GM19328 (cell line): ENCODE results near the gene NSD2.
"Not testable (repeated sequence)": the region's sequence is repeated elsewhere in the genome, so short reads cannot be mapped to it uniquely, and the experiment has no call there.

ENCODE experiments used
- ATAC-seq: cut with Tn5 transposase; IDR thresholded peaks from one replicate; pipeline ENCODE4 v1.9.1; 2021; ENCODE audit warnings: mild to moderate bottlenecking, moderate library complexity; ENCODE audit not compliant: unreplicated experiment

The NSD2 gene

GRCh38 chr4:1896658-1896991 is 25.4 kb downstream of the NSD2 start:
- no peak for ATAC-seq

GRCh38 chr4:1898007-1898406 is 26.8 kb downstream of the NSD2 start:
- ATAC-seq: no peak

- ATAC-seq: no peak
These were observed 27.5 kb downstream of the NSD2 start for GRCh38 chr4:1898681-1899080.

DNA sequence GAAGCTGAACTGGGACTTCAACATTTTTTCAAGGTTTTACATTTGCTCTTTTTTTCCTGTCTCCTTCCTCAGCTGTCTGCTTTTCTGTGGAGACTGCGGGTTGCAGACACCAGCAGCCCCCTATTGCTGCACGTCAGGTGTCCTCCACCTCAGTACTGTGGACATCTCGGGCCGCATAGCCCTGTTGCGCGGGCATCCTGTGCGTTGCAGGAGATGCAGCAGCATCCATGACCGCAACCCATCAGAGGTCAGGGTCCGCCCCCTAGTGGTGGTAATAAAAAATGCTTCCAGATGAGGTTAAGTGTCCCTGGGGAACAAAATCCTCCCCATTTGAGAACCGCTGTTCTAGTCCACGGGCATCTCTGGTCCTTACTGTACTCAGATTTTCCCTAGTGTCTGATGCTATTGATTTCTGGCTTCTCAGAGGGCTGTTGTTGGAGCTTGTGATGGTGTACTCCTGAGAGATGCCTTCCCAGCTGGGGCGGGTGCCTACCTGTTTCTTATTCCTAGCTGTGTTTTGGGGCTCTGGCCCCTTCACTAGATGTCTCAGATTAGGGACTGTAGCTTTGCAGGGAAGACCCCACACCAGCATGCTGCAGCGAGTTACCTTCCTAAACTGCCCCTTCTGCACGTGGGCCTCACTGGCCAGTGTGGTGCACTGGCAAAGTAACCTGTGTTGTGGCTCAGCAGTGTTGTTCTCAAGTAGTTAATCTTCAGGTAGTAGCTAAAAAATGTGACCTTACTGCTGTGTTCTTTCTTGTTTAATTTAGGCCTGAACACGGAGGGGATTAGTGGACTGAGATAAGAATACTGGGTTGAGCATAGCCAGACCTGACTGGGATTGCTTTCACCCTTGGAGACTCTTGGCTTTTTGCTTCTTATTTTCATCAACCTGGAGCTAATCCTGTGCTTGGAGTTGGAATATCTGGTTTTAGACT is 28.2 kb downstream of the NSD2 start:
- ATAC-seq: no peak

DNA sequence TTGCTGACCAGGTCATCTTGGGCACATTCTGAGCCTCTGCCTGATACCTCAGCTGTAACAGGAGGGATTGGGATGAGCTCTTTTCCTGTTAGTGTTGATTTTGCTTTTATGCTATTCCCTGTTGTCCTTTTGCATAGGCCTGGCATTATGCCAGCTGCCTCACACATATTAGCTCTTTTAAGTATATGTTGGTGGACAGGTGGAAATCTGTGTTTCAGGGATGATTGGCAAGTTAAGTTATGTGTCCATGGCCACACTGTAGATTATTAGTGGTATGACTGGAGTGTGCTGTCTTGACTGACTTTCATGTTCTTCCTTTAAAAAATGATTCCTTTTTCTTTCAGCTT is 28.9 kb downstream of the NSD2 start:
- no peak for ATAC-seq

GRCh38 chr4:1900624-1901023 is 29.4 kb downstream of the NSD2 start:
- ATAC-seq: no peak

GRCh38 chr4:1901127-1901526 is 29.9 kb downstream of the NSD2 start:
- ATAC-seq: no peak

DNA sequence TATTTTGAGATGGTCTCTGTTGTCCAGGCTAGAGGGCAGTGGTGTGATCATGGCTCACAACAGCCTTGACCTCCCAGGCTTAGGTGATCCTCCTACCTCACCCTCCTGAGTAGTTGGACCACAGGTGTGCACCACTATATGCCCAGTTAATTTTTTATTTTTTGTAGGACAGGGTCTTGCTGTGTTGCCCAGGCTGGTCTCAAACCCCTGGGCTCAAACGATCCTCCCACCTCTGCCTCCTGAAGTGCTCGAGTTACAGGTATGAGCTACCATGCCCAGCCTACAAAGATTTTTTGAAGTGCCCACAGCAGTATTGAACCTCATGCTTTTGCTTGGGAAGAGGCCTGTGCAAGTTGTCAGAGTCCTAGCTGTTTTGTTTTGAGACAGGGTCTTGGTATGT is 31.1 kb downstream of the NSD2 start:
- ATAC-seq: no peak

GRCh38 chr4:1903035-1903434 is 31.8 kb downstream of the NSD2 start:
- no peak for ATAC-seq

DNA sequence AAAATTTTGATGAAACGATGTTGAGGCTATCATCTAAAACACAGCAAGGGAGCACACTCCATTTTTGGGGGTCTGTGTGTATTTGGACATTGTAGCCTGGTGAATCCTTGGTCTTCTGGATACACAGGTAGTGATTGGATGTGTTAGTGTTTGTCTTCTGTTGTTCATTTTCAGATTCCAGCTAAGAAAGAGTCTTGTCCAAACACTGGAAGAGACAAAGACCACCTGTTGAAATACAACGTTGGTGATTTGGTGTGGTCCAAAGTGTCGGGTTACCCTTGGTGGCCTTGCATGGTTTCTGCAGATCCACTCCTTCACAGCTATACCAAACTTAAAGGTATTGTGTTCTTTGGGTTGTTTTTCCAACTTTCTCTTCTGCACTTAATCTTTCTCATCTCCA is 32.8 kb downstream of the NSD2 start:
- no peak for ATAC-seq

DNA sequence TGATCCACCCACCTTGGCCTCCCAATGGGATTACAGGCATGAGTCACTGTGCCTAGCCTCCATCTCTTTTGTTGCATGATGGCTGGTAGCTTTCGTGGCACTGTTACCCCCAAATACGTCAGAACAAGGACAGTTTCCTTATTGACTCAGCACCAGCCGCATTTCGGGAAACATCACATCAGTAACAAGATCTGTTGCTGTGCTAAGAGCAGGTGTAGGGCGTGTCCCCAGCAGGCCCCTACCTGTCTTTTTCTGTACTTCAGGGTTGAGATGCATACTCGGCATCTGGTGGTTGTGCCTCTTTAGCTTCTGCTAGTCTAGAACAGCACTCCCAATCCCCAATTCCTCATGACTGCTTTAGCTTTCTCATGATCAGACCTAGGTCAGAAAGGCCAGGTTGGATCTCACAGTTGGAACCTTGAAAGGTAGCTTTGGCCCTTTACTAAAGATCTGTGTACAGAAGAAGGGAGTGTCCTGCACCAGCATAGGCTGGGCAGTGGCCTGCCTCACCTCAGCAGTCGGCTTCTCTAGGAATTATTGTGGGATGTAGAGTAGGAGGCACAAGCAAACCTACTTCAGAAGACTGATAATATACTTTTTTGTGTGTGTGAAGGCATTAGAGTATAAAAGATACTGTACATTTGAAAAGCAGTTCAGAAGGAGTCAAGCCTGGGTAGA is 36.8 kb downstream of the NSD2 start:
- ATAC-seq: no peak

GRCh38 chr4:1909696-1910095 is 38.5 kb downstream of the NSD2 start:
- ATAC-seq: not testable (repeated sequence)

DNA sequence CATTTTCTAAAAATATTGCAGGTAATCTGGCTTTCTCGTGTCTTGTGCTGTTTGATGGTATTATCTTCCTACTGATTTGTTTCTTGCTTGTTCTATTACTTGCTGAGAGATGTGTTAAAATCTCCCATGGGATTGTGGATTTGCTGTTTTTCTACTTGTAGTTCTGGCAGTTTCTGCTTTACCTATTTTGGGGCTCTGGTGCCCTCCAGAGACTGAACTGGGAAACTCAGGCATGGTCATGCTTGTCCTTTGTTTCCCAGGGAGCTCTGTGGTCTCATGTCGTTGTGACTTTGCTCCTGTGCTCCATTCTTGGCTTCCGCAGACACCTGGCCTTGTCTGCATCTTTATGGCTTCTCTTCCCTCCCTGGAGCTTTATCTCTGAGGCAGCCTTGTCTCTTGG is 39.5 kb downstream of the NSD2 start:
- ATAC-seq: no peak

GRCh38 chr4:1911316-1911715 is 40.1 kb downstream of the NSD2 start:
- ATAC-seq: not testable (repeated sequence)

DNA sequence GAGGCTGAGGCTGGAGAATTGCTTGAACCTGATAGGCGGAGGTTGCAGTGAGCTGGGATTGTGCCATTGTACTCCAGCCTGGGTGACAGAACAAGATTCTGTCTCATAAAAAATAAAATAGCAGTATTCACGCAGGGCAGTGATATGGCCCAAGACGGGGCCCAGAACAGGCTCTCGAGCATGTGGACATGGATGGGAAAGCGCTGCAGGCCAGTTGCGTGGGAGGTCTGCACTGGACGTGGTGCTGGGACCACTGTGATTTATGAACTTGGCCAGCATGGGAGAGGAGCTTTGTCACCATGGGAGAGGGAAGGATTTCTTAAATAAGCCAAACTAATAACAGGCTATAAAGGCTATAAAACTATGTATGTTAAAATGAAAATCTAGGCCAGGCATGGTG is 51.6 kb downstream of the NSD2 start:
- no peak for ATAC-seq

GRCh38 chr4:1927675-1928074 is 56.5 kb downstream of the NSD2 start:
- ATAC-seq: no peak

GRCh38 chr4:1928356-1929239 is 57.4 kb downstream of the NSD2 start:
- no peak for ATAC-seq

DNA sequence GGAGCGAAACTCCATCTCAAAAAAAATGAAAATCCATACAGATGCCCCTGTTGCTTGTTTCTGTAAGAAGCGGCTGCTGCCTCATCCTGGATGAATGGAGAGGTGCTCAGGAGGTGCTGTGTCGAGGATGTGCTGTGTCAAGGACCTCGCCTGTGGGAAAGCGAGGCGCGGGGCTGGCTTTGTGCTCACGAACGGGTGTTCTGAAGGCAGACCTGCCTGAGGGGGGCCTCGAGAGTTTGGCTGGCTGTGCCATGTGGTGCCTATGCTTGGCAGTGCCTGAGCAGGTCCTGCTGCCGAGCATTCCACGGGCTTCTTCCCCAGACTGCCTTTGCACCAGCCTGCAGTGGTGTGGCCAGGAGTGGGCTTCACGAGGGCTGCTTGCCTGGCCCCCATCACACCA is 61.5 kb downstream of the NSD2 start:
- ATAC-seq: no peak

DNA sequence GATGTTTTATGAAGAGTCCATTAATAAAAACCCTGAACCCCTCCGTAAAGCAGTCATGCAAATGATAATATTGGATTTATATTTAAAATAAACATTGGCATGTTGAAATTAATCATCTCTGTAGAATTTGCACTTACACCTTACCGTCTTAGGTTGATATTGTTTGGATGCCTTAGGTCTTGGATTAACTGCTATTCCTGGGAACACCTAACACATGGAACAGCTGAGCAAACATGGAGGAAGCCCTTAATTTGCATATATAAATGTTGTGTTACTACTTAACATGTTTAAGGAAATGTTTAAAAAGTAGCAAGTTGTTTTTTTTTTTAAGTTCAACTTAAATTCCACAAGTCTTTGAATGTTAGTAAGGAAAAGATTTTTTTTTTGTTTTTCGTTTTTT is 62.5 kb downstream of the NSD2 start:
- ATAC-seq: no peak

DNA sequence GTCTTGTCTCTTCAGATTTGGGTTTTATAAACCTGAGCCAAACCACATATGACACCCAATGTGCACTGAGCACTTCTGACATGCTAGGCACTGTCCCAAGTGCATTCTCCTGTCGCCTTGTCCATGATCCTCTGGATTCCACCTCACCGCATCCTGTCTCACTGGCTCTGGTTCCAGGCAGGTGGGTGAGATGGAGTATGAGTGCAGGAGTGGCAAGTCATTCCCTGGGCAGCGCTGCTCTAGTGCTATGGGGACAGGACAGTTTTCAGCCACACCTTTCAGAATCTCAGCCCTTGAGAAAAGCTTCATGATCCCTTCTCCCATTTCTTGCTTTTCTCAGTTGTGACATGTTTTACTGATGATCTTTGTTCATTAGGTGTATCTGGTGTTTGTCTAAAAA is 66.4 kb downstream of the NSD2 start:
- no peak for ATAC-seq

DNA sequence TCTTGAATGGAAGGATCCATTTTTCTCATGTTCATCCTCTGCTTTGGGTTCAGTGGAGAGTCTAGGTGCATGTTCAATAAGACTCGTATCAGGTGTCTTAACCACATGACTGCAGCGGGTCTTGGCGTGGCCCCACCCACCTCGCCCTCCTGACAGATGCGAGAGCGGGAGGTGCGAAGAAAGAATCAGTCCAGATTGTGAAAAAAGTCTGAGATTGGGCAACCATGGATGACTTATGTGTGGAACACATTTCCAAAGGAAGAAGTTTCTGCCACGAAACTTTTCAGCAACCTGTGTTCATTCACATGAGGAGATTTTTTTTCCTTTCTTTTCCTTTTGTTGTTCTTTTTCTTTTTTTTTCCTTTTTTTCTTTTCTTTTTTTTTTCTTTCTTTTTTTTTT is 66.8 kb downstream of the NSD2 start:
- ATAC-seq: no peak
